ENCODE data around the gene YJEFN3.

- TF ChIP-seq CTCF (IDR thresholded peaks at IDR 0.05) = no peak
- TF ChIP-seq POLR2A (IDR thresholded peaks at IDR 0.05) = no peak
- TF ChIP-seq POLR2AphosphoS5 (IDR thresholded peaks at IDR 0.05; ENCODE audit: insufficient read depth in 1 of 2, low read depth in 1 of 2) = no peak
Measured at GRCh38 chr19:19495614-19496603, 32.8 kb upstream of the YJEFN3 start.

Measured in vagina (tissue), 2 donors.